NOMO-1 (cell line): ENCODE data around the gene MBD4.

Experiments used
- DNase-seq, 2 experiments: peaks; one replicate each; lab custom pipeline; 2025; ENCODE audit not compliant: unreplicated experiment in 2 of 2; lab: John Stamatoyannopoulos, UW

The MBD4 gene

DNA sequence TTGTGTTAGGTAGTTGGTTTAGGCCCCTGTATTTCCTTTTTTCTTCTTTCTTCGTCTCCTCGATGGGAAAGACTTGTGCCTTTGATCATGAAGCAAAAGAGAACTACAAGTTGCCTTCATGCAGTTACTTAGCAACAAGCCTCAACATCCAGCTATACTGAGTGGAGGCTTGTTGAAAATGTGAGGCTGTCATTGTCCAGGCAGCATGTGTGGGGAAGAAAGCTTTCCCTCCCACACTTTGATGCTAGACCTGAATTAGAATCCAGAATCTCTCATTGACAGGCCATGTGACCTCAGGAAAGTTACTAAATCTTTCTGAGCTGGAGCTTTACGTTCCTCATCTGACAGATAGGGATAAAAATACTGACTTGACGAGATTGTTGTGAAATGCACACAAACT, 24.0 kb upstream of the MBD4 start:
- no peak for DNase-seq

DNA sequence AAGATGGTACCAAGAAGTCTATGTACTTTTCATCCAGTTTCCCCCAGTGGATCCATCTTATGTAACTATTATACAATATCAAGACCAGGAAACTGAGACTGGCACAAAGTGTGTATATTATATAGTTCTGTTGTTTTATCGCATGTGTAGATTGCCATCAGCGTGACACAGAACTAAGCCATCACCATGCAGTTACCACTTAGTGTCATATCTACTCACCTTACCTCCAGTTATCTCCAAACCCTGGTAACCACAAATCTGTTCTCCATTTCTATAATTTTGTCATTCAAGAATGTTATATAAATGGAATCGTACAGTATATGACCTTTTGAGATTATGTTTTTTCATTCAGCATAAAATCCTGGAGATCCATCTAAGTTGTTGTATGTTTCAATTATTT, 23.3 kb upstream of the MBD4 start:
- DNase-seq, result no peak

DNA sequence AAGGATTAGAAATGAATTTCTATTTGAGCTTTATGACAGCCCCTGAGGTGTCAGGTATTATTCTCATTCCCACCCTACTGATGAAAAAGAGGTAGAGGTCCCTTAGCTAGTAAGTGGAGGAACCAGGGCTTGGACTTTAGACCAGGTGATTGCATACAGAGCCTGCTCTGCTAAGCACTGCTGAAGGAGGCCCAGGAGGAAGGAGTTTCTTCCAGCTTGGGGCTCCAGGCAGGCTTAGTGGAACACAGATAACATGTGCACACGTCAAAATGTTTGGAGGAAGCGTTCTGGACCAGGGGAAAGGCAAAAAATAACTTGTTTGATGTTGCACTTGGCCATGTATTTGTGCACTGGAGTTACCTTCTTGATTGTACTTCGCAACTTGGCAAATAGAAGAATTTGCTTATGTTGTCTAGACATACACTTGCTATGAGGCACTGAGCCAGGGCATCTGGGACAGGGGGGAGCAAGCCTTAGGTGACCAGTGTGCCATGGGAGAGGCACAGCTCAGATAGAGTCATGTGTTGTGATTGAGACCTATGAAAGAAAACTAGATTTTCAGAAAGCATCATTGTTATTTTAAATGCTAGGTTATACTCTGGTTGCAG, 22.7 kb upstream of the MBD4 start:
- no peak for DNase-seq

DNA sequence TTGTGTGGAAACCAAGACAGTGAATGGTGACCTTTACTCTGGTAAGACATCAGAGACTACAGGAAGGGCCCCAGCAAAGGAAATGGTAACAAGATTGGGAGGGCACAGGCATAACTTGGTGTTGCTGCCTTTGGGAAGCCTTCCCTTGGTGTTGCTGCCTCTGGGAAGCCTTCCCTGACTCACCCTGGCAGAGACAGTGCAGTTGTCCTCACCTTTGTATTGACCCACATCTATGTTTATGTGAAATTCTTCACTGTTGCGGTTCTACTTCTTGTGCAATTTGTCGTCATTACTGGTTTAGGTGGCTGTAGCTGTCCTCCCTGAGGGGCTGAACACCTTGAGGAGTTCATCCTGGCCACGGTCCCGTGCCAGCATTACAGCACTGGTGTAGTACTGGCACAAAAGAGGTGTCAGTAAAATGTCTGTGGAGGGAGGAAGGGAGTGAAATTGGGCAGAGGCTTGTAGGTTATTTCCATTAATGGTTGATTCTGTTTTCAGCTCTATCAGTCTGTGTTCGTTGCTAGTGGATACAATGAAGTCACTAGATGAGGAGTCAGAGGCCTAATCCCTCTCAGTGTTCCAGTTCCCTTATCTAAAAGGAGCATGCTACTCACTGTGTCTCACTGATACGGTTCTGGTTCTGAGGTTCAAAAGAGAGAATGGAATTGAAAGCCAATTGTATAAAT, 21.9 kb upstream of the MBD4 start:
- DNase-seq, result no peak

DNA sequence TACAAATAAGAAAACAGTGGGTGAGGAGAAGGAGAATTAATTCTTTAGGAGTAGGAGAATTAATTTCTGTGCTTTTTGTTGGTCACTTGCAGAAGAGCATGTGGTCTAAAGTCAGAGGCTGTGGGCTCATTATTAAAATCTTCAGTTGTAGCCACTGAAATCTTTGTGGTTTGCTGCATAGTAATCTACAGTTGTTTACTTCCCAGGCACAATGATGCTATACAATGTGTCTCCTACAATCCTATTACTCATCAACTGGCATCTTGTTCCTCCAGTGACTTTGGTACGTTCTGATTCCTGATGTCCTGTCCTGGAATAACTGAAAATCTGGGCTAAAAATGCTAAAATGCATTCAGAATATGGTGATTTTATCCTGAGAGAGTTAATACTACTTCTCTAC, 21.3 kb upstream of the MBD4 start:
- no peak for DNase-seq

DNA sequence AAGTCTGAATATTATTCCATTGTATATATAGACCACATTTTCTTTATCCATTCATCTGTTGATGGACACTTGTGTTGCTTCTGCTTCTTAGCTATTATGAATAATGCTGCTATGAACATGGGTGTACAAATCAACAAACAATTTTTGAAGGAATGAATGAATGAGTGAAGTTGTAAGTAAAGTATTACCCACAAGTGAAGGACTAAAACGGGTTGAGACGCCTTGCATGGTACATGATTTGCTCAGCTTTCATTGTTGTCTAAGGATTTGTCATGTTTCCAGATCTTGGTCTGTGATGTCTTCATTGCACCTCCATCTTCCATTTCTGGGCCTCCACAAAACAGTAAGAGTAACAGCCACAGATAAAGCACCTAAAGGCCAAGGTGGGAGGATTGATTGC, 20.8 kb upstream of the MBD4 start:
- no peak for DNase-seq

DNA sequence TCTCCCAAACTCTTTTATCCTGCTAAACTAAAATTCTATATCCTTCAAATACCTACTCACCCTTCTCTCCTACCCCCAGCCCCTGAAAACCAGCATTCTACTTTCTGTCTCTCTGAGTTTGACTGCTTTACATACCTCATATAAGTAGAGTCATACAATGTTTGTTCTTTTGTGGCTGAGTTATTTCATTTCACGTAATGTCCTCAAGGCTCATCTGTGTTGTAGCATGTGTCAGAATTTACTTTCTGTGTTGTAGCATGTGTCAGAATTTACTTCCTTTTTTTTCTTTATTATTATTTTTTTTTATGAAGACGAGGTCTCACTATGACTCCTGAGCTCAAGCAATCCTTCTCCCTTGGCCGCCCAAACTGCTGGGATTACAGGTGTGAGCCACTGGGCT, 20.4 kb upstream of the MBD4 start:
- DNase-seq, result no peak

DNA sequence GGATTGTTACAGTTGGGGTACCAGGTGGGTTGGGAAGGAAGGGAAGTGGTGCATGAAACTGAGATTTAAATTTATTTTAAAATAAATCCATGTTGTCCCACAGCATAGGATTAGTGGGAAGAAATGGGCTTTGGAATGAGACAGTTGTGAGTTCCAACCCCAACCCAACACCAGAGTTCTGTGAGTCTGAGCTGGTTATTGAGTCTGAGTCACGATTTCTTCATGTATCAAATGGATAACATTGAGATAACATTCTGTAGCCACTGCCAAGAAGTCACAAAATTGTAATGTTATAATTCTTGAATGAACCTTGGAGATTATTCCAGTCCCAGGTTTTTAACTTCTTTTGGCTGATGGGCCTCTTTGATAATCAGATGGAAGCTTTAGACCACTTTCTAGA, 14.0 kb upstream of the MBD4 start:
- DNase-seq, result no peak

DNA sequence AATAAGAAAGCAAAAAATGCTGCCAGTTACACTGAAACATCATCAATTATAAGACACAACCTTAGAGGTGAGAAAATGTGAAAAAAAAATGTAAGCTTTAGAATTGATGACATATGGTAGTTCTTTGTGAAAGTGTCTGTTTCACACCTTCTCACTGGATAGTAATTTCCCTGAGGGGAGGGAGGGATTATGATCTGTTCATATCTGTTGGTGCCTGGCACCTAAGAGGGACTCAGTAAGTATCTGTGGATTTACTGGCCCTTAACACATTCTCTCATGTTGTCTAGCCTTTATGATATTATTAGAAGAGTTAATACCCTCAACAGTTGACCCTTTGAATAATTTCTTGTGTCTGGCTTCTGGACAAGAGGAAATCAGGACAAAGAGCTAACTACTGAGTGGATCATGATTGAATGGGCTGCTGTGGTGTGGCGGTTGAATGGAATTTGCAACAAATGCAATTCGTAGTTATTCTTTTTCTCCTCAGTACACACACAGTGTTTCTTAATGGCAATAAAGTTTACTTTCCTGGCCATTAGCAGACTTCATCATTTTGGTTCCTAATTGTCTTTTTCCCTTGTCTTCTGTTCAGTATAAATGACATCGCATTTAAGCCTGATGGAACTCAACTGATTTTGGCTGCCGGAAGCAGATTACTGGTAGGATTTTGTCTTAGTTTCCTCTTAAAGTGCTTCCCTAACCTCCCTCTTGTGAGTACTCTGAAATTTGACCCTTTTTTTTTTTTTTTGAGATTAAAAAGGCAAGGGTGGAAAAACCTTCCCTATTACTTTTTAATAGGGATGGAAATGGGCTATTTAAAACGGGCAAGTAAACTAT, 9.7 kb upstream of the MBD4 start:
- DNase-seq, result no peak

DNA sequence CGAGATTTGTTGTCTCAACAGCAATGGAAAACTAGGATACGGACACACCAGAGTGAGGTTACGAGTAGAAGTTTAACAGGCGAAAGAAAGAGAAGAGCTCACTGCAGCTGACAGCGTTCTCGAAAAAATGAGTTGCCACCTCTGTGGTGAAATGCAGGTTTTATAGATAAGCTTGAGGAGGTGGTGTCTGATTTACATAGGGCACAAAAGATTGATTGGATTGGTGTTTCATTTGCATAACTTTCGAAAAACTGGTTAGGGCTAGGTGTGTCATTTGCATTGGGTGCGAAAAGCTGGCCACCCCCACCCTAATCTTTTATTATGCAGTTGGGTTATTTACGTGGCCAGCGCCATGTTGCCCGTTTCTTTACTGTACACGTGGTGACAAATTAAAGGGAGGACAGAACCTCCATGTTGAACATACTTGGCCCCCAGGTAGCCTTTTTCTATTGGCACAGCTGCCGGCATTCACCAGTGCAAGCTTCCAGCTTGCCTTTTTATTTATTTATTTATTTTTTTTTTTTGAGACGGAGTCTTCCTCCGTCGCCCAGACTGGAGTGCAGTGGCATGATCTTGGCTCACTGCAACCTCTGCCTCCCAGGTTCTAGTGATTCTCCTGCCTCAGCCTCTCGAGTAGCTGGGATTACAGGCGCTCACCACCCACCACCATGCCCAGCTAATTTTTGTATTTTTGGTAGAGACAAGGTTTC, 8.6 kb upstream of the MBD4 start:
- DNase-seq, result no peak

DNA sequence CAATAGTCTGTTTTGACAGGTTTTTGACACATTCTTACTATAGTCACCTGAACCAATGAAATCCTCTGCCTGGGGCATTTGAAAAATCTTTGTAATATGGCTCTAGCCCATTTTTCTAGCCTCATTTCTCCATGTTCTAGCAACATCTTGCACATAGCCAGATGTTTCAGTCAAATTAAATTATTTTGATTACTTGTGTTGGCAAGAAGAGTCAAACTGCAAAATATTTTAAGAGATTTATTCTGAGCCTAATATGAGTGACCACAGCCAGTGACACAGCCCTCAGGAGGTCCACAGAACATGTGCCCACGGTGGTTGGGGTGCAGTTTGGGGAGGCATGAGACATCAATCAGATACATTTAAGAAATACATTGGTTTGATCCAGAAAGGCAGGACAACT, 7.2 kb upstream of the MBD4 start:
- DNase-seq, result no peak

DNA sequence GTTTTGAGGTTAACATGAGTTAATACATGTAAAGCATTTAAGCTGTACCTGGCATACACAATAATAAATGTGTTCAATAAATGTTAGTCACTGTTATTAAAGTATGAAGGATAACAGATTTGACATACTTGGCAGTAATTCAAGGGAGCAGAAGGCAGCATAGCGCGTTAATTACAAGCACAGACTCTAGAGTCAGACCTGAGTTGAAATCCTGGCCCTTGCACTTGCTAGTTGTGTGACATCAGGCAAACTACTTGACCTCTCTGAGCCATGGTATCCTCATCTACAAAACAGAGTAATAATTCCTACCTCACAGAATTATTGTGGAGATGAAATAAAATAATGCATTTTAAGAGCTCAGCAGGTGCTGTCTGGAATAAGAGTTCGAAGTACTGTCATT, 5.7 kb upstream of the MBD4 start:
- DNase-seq, result no peak

DNA sequence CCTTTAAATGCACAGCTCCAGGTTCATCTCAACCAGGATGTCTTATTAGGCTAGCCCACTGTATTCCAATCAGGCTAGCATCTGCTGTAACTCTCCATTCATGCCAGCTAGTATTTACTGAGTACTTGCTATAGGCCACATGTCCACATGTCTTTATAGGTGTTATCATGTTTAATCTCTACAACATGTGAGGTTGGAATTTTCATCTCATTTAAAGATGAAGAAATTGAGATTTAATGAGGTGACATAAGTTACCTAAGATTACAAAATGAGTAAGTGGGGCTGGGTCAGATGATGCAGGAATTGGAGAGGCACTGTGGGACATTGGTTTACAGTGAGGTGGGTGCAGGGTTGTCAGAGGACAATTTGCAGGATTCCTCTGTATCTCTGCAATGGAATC, 3.2 kb upstream of the MBD4 start:
- no peak for DNase-seq

DNA sequence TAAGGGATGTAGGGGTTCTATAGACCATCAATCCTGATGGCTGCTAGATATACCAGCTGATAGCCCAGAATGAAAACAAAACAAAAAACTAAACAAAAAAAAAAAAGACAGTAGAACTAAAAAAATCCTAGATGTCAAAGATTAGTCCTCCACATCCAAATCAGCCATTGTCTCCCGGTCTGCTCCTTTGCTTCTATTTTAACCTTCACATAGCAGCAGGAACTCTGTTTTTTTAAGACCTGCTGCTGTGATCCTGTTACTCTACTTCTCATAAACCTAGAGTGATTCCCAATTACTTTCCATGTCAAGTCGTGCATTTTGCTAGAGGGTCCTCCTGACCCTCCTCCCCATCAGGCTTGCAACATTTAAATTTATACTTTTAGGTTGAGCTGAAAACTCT, 2.7 kb upstream of the MBD4 start:
- DNase-seq, result no peak

DNA sequence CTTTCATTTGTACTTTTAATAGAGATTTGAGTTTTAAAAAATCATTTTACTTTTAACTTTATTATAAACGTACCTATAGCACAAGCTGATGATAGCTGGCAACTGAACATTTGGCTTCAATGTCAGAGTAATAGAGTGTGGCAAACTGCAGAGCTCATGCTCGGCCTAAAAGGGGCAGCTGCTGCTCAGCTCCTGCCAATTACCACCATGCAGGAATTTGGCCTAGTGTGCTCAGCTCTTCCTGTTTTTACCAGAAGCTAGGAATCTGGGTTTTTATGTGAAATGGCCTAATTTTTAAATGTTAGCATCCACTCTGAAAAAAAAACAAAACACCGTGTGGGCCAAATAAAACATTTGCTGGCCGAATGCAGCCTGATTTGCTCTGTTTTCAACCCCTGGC, 2.0 kb upstream of the MBD4 start:
- no peak for DNase-seq

DNA sequence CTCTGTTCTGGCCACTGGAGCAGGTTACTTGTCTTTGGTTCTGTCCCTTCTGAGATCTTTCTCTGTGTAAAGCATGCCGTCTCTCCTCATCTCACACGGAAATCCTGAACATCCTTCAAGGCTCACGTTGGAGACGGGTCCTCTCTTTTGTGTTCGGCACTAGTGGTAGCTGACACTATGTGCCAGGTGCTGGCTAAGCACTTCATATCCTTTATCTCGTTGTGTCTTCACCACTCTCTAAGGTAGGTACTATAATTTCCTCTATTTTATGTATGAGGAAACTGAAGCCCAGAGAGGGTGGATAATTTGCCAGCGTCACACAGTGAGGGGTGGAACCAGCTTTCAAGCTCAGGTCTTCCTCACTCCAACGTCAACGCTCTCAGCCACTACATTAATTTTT, 1.5 kb upstream of the MBD4 start:
- DNase-seq, result peak; percentile 25 to 58

DNA sequence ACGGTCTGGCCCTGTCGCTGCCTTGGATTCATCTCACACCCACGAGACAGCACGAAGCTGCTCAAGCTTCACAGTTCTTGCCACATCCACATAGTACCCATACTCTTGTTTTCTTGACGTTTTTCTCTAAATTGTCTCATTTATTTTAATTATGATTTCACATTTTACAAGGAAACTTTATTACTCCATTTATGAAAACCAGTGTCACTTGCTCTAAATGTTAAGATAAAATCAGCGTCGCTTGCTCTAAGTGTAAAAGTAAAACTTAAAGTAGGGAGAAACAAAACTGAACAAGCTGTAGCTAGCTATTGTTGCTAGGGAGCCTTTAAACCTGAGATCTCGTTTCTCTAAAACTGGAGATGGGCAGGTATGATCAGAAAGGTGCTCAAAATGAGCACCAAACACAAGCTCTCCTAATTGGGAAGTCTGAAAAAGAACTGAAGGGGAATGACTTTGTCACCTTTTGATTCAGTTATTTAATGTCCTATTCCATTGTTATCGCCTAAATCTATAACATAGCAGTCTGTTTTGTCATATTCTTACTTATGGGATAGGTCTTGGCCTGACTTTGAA, 956 bp upstream of the MBD4 start:
- DNase-seq, result peak in 1 of 2 experiments; percentile 52

DNA sequence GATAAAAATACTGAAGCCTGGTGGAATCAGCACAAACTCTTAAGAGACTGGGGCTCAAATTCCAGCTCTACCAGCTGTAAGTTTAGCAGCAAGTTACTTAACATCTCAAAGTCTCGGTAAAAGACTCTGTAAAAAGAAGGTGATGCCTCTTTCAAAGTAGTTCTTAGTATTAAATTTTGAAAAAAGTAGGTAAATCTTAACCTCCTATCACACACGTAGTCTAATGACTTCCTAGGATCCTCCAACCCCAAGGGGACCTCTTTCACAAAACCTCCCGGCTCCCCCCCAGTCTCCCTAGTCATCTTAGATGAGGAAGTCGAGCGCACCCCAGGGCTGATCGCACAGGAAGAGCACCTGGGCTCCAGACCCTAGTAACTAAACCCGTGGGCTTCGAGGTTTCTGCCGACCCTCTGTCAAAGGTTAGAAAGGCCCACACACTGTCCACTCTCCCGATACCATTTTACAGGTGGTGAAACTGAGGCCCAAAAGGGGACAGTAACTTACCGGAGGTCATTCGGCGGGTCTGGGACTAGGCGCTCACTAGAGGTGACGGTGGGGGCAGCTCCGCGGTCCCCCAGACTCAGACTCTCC, 427 bp downstream of the MBD4 start:
- peak; percentile 64 to 70 for DNase-seq

DNA sequence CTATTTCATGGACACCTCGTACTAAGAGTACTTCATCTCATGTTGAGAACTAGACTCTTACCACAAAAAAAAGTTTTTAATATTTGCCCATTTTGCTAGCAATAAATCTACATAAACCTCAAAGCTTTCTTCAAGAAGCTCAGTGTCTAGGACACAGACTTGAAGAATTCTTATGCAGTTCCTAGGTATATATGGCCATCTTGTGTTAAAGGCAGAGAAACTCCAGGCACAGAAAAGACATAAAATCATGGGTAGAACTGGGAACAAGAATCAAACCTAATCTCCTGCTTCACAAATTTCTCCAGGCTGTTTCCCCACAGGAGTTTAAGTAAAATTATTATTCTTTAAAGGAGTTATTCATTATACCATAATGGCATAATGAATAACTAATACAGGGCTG, 4.4 kb downstream of the MBD4 start:
- no peak for DNase-seq

DNA sequence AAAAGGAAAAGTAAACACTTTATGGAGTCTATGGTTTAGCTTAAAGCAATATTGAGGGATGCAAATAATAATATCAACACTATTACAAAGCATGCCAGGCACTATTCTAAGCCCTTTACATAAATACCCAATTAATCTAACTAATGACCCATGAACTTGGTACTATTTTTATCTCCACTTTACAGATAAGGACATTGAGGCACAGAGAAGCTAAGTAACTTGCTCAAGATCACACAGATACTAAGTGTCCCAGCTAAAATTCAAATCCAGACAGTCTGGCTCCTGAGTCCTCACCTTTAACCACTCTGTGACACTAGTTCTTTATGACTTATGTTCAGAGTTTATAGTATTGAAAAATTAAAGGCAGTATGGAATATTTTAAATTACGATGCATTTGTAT, 5.6 kb downstream of the MBD4 start:
- DNase-seq, result no peak

DNA sequence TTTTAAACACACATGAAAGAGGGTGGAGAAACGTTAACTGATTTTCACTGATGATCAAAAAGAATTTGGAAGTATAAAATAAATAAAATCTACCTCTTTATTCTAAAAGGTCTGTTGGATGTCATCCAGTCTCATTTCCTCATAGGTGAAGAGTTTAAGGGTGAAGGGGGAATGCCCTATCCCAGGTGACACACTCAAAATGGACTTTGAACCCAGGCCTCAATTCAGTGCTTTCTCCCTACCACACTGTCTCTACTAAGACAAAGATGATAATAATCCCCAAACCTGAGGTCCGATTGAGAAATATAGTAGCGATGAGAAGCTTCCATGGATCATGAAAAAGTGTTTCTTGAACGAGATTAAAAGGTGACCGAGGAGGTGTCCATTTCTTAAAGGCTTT, 6.2 kb downstream of the MBD4 start:
- no peak for DNase-seq
